HFF-Myc (cell line): ENCODE measurements around the gene CHRNE.

Source experiments
- DNase-seq: peaks from one replicate; pipeline ENCODE4 v3.0.0-alpha.2; 2011; ENCODE audit warnings: low read depth; ENCODE audit errors: extremely low read depth
- H3K4me3 ChIP-seq: replicated peaks from 2 replicates; pipeline ENCODE4 v1.5.1; 2011; ENCODE audit warnings: low read depth, mild to moderate bottlenecking, control low read depth, low read length
- TF ChIP-seq, protein P1 (sequence below): IDR thresholded peaks from 2 replicates; pipeline ENCODE4 v1.5.1; 2012; ENCODE audit warnings: mild to moderate bottlenecking, low read depth, low read length, control low read depth; ENCODE audit errors: missing control alignments

The CHRNE gene

DNA sequence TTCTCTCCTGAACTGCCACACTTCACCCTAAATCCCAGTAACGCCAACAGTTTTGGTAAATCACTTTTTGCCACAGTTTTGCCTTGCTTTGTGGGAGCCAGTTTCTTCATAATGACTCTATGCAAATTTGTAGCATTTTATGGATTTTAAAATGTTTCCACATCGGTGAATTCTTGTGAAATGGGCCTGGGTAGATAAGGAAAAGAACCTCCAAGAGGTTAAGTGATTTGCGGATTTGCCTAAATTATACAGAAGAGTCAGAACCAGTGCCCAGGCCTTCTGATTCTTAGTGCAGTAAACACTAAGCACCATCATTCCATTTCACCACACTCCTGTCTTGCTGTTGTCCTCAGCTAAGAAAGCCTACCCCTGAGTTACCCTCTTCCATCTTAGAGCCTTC lies 51.8 kb downstream of the CHRNE start:
- H3K4me3 ChIP-seq = no peak overlapping the region
- TF ChIP-seq, protein P1, sequence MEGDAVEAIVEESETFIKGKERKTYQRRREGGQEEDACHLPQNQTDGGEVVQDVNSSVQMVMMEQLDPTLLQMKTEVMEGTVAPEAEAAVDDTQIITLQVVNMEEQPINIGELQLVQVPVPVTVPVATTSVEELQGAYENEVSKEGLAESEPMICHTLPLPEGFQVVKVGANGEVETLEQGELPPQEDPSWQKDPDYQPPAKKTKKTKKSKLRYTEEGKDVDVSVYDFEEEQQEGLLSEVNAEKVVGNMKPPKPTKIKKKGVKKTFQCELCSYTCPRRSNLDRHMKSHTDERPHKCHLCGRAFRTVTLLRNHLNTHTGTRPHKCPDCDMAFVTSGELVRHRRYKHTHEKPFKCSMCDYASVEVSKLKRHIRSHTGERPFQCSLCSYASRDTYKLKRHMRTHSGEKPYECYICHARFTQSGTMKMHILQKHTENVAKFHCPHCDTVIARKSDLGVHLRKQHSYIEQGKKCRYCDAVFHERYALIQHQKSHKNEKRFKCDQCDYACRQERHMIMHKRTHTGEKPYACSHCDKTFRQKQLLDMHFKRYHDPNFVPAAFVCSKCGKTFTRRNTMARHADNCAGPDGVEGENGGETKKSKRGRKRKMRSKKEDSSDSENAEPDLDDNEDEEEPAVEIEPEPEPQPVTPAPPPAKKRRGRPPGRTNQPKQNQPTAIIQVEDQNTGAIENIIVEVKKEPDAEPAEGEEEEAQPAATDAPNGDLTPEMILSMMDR = no peak
- no peak for DNase-seq

DNA sequence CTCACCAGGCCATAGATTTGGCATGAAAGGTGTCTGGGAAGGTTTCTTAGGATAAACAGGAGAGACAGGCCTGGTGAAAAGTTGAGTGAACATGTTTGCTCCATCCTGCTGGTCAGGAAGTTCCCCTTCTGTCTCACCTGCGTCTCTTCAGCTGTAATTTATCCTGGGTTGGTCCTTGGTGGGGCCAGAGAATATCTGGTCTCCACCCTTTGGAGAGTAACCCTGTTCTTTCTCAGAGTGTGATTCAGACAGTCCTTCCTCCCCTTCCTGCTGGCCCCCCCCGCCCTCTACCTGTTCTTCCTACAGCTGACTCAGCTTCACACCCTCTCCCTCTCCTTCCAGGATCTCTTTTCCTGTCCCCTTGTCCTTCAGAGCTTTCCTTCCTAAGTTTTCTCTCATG lies 52.7 kb downstream of the CHRNE start:
- no peak for DNase-seq
- TF ChIP-seq, protein P1 = no peak
- no peak overlapping the region for H3K4me3 ChIP-seq

DNA sequence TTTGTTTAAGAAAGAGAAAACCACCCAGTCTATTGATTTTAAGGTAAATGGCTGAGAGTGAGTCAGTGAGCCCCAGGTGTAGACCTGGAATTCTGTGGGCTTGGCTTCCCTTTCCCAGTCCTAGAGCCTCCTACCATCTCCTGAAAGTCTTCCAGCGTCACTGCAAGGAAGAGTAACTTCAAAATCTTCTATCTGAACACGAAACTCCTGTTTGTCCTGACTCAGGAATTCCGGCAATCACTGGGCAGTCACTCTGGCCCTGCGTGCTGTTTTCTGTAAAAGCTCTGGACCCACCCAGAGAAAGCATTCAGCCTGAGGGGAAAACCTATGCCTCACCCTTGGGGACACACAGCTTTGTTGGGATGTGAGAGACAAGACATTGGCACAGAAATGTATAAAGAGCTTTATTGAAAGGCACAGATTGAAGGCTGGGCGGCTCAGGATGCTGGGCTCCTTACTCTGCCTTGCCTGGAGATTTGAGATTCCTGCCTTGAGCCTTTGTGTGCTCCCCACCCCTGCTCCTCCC lies 53.8 kb downstream of the CHRNE start:
- DNase-seq = no peak
- TF ChIP-seq, protein P1 = no peak
- no peak overlapping the region for H3K4me3 ChIP-seq
